GM18861 (cell line): ENCODE data around the gene ACTN1.

ENCODE experiments used
- ATAC-seq: cut with Tn5 transposase; IDR thresholded peaks from one replicate; pipeline ENCODE4 v1.9.1; 2021; ENCODE audit not compliant: unreplicated experiment

The ACTN1 gene

DNA sequence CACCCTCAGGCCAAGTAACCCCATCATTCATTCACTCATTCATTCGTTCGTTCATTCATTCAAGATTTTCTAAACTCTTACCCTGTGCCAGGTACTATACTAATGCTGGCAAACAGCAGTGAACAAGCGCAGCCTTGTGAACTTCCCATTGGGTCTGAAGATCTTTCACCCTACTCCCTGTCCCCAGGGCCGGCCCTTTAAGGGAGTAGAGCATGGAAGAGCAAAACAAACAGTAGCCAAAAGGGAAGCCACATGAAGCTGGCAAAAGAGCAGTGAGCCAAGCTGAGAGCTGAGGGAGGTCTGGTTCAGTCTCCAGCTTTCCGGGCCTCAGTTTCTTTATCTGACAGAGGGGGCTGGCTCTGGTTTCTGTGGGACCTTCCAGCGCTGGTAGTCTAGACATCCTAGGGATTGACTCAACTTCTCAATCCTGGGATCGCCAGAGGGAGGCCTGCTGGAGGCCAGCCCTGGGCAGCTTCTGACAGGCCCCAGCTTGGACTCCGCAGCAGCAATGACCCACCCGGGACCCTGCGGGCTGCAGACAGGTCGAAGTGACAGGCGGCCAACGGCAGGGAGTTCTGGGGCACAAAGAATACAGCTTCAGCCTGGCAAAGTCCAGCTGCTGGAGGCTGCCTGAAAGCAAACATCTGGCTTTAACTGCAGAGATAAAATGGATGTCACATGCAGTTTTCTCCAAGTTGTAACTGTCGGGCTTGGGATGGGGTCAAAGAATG, 27.1 kb downstream of the ACTN1 start:
- no peak for ATAC-seq

DNA sequence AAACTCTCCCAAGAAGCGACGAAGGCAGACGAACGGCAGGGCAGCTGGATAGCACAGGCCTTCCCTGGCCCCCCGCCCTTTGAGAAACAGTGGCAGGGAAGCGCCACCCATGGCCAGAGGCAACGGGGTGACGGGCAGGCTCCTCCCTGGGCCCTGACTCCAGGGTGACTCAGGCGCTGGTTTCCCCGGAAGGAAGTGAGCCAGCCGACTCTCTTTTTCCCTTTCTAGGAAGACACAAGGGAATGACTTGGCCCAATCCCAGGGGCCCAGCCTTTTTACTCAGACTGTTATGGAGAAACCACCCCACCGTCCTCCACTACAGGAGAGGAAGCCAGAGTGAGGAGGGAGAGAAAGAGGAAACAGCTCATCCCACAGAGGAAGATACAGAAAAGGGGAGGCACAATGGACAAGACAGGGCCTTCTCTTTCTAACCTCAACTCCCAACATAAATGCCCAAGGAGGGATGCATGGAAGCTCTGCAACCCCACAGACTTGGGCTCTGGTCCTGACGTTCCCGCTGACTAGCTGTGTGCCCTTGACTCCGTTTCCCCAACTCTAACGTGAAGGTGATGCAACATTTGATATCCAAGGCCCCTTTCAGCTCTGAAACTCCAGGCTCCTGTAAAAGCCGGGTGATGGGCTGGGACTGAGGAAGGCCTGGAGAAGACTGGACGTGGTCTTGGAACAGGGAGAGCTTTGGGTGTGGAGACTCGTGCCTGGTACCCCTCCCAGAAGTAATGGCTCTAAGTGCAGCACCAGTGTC, 27.9 kb downstream of the ACTN1 start:
- no peak for ATAC-seq

GRCh38 chr14:68950111-68950510, 29.0 kb downstream of the ACTN1 start:
- ATAC-seq, result no peak

- no peak for ATAC-seq
Observed at GRCh38 chr14:68949601-68949965, 29.5 kb downstream of the ACTN1 start.

GRCh38 chr14:68948686-68949600, 30.2 kb downstream of the ACTN1 start:
- no peak for ATAC-seq

DNA sequence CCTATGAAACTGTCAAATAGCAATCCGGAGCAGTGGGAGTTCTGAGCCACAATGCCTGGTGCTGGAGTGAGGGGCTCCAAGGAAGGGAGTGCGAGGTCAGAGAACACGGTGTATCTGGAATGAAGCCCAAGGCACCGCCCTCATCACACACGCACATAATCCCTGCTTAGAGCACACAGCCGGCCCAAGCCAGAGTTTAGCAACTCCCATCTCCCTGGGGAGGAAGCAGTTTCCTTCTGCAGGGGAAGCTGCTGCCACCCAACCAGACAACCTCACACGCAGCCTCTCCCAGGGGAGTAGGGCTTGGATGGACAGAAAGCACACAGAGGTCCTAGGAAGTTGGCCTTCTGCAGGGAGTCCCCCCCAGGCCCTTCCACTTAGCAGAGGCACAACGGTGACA, 31.3 kb downstream of the ACTN1 start:
- no peak for ATAC-seq

DNA sequence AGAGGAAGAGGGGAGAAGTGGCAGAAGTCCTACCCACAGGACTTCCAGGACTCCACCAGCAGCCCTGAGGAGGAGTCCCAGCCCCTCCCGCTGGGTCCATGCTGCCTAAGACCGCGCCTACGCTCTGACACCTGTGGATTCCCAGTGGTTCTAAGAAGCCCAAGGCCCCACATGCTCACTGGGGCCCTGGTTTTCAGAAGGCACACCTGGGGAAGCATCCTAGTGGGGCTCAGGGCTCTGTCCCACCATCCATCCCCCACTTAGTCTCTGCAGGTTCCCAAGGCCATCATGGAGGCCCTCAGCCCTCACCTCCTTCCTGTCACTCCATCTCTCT, 32.6 kb downstream of the ACTN1 start:
- ATAC-seq, result no peak

GRCh38 chr14:68945585-68946488, 33.3 kb downstream of the ACTN1 start:
- ATAC-seq, result no peak

GRCh38 chr14:68945190-68945584, 33.9 kb downstream of the ACTN1 start:
- no peak for ATAC-seq

DNA sequence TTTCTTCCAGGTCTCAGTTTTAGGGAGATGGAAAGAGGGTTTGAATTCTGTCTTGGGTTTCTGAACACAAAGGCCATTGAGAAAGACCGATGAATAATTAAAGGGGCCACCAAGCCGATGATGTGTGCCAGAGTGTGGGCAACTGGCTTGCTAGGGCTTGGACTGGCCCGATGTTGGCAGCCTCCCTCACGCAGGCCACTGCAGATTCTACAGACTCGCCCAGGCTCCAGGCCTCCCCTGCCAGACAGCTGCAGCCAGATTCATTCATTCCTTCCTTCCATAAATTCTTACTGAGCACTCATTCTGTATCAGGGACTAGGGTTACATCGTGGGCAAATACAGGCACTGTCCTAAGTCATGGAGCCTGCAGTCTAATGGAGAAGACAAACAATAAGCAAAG, 34.9 kb downstream of the ACTN1 start:
- no peak for ATAC-seq

- no peak for ATAC-seq
Observed at GRCh38 chr14:68943107-68943506, 36.0 kb downstream of the ACTN1 start.

DNA sequence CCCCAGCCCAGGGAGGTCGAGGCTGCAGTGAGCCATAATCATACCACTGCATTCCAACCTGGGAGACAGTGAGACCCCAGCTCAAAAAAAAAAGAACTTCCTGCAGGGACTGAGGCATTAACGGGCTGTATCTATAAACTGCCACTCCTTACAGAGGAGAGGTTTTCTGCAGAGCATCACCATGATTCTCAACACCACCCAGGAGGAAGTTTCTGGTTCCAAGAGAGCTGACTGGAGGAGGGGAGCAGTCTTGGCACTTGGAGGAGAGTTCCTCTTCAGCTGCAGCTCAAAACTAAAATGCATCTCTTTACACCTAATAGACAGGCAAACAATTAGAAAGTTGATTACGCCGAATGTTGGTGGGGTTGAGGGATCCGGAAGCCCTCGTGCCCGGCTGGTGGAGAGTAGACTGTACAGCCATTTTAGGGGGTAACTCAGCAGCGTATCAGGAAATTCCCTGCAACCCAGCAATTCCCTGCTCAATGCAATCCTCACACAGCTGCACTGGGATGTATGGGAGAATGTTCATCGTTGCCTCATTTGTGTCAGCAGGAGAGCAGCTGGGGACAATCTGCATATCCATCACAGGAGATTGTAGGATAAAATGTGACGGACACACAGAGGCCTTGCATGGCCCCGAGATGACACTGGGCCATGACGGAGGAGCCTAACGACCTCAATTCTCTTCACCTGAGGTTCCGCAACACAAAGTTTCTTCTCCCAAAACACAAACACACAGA, 36.6 kb downstream of the ACTN1 start:
- ATAC-seq, result no peak

- no peak for ATAC-seq
Observed at GRCh38 chr14:68941820-68942219, 37.3 kb downstream of the ACTN1 start.

- no peak for ATAC-seq
Observed at GRCh38 chr14:68940614-68941185, 38.4 kb downstream of the ACTN1 start.

DNA sequence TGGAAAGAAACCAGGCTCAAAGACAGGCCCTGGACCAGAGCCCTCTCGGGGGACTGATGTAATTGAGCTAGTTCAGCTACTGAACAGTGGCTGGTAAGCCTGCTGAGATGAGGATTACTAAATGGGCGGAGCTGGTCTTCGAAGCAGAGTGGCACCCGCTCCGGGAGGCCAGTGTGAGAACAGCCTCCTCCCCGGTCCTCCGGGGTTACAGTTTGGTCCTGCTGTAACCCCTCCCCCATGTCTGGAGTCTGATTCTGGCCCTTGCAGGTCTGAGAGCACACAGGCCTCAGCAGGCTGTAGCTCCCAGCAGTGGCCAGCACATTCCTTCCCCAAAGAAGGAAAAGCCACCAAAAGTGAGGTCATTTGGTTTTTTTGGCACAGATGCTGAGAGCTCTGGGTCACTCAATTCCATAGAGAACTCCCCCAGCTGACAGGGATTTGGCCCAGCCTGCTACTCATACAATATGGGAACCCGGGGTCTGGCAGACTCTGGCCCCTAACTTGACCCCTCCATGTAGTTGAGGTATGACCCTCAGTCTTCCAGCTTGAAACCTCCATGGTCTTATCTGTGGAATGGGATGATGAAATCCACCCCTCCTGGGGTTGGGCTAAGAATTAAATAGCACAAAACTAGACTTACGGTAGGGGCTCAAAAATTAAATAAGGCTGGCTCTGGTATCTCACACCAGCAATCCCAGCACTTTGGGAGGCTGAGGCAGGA, 39.0 kb downstream of the ACTN1 start:
- no peak for ATAC-seq

GRCh38 chr14:68939181-68939892, 39.8 kb downstream of the ACTN1 start:
- no peak for ATAC-seq

GRCh38 chr14:68938271-68939150, 40.6 kb downstream of the ACTN1 start:
- ATAC-seq, result no peak
